Duodenal mucosa (tissue), 2 donors: Measurements from ENCODE around the gene PABPC1L.
A peak's percentile ranks its signal among the peaks of the same experiment; 100 is the strongest.

Source experiments
- H3K27ac ChIP-seq: one replicate; pipeline ENCODE4 v1.7.0; 2013; ENCODE audit warnings: low read depth, low read length
- H3K27me3 ChIP-seq, 2 donors: one replicate each; pipeline ENCODE4 v1.7.0; 2013; ENCODE audit warnings: low read length in 2 of 2, control low read depth in 1 of 2; ENCODE audit not compliant: insufficient read depth in 2 of 2, control insufficient read depth in 1 of 2
- H3K36me3 ChIP-seq, 2 donors: one replicate each; pipeline ENCODE4 v1.7.0; 2013; ENCODE audit warnings: low read length in 2 of 2, control low read depth in 1 of 2; ENCODE audit not compliant: insufficient read depth in 2 of 2, control insufficient read depth in 1 of 2
- H3K4me1 ChIP-seq, 2 donors: one replicate each; pipeline ENCODE4 v1.7.0; 2013; ENCODE audit warnings: low read length in 2 of 2, control low read depth in 1 of 2; ENCODE audit not compliant: insufficient read depth in 2 of 2, control insufficient read depth in 1 of 2
- H3K4me3 ChIP-seq, 2 donors: one replicate each; pipeline ENCODE4 v1.7.0; 2013; ENCODE audit warnings: low read length in 2 of 2, low read depth in 1 of 2
- H3K9ac ChIP-seq, 2 donors: one replicate each; pipeline ENCODE4 v1.7.0; 2013; ENCODE audit warnings: low read length in 2 of 2, low read depth in 1 of 2
- H3K9me3 ChIP-seq, 2 donors: one replicate each; pipeline ENCODE4 v1.7.0; 2013; ENCODE audit warnings: low read length in 2 of 2, control low read depth in 1 of 2; ENCODE audit not compliant: control insufficient read depth in 1 of 2

Gene PABPC1L

DNA sequence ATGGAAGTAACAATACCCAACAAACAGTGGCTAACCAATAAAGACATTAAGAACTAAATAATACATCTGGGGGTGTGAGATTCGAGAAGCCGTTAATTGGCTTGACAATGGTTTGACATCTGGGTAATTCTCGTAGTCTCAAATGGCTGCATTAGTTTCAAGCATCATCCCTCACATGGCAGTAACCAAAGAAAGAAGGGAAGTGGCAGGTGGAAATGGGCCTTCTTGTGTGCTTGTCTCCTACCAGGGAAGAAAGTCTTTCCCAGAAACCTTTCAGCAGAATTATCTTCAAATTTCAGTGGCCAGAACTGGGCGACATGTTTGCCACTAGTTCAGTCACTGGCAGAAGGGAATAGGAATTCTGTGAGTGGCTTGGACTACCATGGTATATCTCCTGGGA lies 66.8 kb downstream of the PABPC1L start:
- H3K9me3 ChIP-seq = no peaks in the 10 kb centered on the region
- H3K36me3 ChIP-seq = peaks cover 10 to 37% of the 10 kb centered on the region in 2 donors
- H3K4me1 ChIP-seq = peaks cover 6 to 20% of the 10 kb centered on the region in 2 donors
- H3K27me3 ChIP-seq = no peaks in the 10 kb centered on the region
- H3K9ac ChIP-seq = no peak overlapping the region
- no peak overlapping the region for H3K4me3 ChIP-seq
- H3K27ac ChIP-seq = no peak overlapping the region

DNA sequence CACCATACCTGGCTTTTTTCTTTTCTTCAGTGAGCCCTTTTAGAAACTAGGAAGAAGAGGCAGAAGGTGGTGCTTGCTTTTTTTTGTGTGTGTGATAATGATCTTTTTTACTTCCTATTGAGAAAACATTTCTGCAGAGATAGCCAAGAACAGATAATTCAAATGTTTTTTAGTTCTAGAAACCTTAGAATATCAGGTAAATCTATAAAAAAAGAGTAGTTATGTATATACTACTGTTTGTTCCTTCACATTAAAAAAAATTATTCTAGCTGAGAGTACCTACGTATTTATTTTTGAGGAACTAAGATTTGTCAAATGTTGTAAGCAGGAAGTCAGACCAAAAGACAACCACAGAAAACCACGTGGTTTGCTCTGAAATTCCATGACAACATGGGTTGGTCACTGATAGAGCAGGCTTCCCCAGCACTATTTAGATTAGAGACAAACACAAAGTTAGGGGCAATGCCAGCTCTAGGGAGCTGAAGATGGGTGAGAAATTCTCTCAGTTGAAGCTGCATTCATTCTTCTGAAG lies 69.3 kb downstream of the PABPC1L start:
- peak overlapping the region in 1 of 2 donors; percentile 16 for H3K4me3 ChIP-seq
- peaks cover 13 to 40% of the 10 kb centered on the region in 2 donors for H3K36me3 ChIP-seq
- peaks cover 6 to 20% of the 10 kb centered on the region in 2 donors for H3K4me1 ChIP-seq
- no peaks in the 10 kb centered on the region for H3K27me3 ChIP-seq
- peak overlapping the region; percentile 28 for H3K27ac ChIP-seq
- H3K9me3 ChIP-seq = no peaks in the 10 kb centered on the region
- peak overlapping the region; percentile 18 to 34 for H3K9ac ChIP-seq

DNA sequence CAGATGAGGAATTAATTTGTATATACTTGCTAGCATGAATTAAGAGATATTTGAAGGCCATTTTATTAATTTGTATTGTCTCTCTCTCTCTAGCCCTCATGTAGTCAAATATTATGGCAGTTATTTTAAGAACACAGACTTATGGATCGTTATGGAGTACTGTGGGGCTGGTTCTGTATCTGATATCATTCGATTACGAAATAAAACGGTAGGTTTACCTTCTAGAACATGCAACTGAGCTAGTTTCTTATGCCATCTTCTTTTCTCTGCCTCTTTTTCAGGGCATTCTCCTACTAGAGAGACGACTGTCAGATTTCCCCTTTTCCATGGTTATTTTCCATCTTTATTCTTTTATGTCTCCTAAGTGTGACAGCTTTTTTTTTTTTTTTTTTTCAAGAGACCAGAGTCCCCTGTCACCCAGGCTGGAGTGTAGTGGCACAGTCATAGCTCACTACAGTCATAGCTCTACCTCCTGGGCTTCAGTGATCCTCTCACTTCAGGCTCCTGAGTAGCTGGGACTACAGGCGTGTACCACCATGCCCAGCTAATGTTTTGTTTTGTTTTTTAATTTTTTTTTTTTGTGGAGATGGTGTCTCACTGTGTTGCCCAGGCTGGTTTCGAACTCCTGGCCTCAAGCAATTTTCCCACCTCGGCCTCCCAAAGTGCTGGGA lies 72.0 kb downstream of the PABPC1L start:
- Histone ChIP-seq H3K36me3 (peaks cover 18 to 34% of the 10 kb centered on the region in 2 donors), H3K4me3 (no peak overlapping the region), H3K27me3 (no peaks in the 10 kb centered on the region), H3K9ac (no peak overlapping the region), H3K27ac (no peak overlapping the region), H3K4me1 (peaks cover 6 to 20% of the 10 kb centered on the region in 2 donors), H3K9me3 (no peaks in the 10 kb centered on the region)

DNA sequence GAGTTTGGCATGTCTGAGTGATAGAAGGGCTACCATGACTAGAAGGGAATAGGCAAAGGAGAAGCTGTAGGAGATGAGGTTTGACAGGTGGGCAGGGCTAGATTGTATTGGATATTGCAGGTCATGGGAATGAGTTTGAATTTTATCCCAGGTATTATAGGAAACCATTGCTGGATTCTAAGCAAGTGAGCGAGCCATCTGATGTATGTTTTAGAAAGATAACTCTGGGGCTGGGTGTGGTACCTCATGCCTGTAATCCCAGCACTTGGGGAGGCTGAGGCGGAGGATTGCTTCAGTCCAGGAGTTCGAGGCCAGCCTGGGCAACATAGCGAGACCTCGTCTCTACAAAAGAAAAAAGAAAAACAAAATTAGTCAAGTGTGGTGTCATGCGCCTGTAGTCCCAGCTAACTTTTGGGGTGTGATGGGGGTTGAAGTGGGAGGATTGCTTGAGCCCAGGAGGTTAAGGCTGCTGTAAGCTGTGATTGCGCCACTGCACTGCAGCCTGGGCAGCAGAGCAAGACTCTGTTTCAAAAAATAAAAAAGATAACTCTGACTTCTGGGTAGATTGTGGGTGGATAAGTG lies 73.3 kb downstream of the PABPC1L start:
- H3K27ac ChIP-seq = no peak overlapping the region
- no peaks in the 10 kb centered on the region for H3K9me3 ChIP-seq
- H3K9ac ChIP-seq = no peak overlapping the region
- peaks cover 6 to 9% of the 10 kb centered on the region in 2 donors for H3K4me1 ChIP-seq
- H3K36me3 ChIP-seq = peaks cover 20 to 42% of the 10 kb centered on the region in 2 donors
- no peak overlapping the region for H3K4me3 ChIP-seq
- no peaks in the 10 kb centered on the region for H3K27me3 ChIP-seq

DNA sequence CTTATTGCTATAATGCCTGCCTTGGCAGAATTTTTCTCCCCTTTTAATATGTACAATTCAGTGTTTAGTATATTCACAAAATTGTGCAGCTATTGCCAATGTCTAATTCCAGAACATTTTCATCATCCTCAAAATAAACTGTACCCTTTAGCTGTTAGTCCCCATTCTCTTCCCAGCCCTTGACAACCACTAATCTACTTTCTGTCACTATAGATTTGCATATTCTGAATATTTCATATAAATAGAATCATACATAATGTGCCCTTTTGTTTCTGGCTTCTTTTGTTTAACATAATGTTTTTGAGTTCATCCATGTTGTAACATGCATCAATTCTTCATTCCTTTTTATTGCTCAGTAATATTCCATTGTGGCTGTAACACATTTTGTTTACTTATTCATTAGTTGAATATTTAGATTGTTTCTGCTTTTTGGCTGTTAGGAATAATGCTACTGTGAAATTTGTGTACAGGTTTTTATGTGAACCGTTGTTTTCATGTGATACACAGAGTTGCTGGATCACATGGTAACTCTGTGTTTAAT lies 78.8 kb downstream of the PABPC1L start:
- Histone ChIP-seq H3K9ac (no peak overlapping the region), H3K27me3 (no peaks in the 10 kb centered on the region), H3K9me3 (no peaks in the 10 kb centered on the region), H3K27ac (no peak overlapping the region), H3K36me3 (peaks cover 16 to 29% of the 10 kb centered on the region in 2 donors), H3K4me3 (no peak overlapping the region), H3K4me1 (peaks cover 4% of the 10 kb centered on the region in 2 donors)
